ENCODE data around the gene NEU1.
"Not testable (repeated sequence)": the region's sequence is repeated elsewhere in the genome, so short reads cannot be mapped to it uniquely, and the experiment has no call there.

NEU1 gene

DNA sequence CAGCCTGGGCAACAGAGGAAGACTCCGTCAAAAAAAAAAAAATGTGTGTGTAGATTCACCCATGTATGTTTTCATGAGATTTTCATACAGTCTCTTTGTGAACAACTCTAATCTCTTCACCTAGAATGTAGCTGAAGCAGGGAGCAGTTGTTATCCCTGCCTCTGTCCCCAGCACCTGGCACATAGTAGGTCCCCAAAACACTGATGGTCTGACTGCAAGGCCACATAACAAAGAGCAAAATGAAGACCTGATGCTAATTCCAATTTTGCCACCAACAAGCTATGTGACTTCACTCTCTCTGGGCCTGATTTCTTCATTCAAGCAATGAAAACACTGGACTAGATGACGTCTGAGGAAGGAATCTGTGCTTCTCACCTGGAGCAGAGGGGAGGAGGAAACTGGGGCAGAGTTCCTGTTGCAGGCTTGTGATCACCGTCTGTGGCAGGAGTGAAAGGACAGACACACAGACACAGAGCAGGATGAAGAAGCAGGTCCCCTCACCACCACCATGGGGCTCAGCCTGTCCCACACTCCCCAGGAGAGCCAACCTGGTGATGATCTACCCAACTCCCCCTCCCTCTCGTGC lies 11.6 kb upstream of the NEU1 start:
- DNase-seq (ENCODE audit: low spot score), result no peak

GRCh38 chr6:31871046-31871659 lies 8.5 kb upstream of the NEU1 start:
- no peak for DNase-seq (ENCODE audit: low spot score)

DNA sequence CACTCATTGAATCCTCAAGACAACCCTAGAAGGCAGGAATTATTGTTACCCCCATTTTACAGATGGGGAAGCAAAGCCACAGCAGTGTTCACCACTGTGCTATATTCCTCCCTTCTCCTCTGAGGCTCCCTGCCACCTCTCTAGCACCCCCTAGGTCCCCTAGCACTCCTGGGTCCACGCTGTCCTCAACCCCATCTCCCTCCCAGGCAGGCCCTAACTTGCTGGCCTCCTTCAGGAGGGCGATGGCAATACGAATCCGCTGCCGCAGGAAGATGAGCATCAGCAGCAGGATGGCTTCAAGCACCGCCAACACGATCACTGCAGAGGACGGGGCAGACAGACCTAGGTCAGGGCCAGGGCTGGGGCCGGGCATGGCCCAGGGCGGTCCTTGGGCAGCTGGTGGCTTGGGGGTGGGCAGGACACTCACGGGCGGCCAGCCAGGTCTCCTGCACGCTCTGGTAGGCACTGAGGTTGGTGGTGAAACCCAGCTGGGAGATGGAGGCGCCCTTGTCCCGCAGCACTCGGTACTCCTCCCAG lies 7.8 kb upstream of the NEU1 start:
- DNase-seq (ENCODE audit: low spot score), result no peak

DNA sequence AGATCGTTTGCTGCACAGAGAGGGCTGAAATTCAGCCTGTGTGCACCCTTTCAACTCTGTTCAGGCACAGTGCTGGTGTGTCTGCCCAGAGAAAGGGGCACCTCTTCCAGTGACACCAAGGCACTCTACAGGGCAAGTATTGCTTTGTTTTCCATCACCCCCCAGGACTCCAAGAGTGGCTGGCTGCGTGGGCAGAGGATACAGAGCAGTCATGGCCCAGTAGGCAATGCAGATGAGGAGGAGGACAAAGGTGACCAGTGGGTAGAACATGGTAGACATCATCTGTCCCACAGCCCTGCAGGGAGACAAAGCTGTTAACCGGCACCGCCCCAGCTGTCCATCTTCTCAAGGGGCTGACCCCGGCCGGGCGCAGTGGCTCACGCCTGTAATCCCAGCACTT lies 6.7 kb upstream of the NEU1 start:
- no peak for DNase-seq (ENCODE audit: low spot score)

GRCh38 chr6:31868658-31868971 lies 6.0 kb upstream of the NEU1 start:
- not testable (repeated sequence) for DNase-seq (ENCODE audit: low spot score)

- DNase-seq (ENCODE audit: low spot score), result no peak
These were observed 2.8 kb upstream of the NEU1 start for GRCh38 chr6:31865205-31866118.

GRCh38 chr6:31864818-31865204 lies 2.2 kb upstream of the NEU1 start:
- DNase-seq (ENCODE audit: low spot score), result no peak

DNA sequence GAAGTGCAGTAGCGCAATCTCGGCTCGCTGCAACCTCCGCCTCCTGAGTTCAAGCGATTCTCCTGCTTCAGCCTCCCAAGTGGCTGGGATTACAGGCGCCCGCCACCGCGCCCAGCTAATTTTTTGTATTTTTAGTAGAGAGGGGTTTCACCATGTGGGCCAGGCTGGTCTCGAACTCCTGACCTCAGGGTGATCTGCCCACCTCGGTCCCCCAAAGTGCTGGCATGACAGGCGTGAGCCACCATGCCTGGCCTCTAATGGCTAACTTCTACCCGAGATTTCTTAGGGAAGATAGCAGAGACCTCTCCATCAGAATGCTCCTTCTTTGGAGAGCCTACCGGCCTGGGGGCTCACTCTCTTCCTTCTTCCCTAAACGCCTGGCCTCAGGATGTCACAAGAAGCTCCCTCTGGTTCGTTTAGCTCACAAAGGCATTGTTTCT lies 1.5 kb upstream of the NEU1 start:
- not testable (repeated sequence) for DNase-seq (ENCODE audit: low spot score)

GRCh38 chr6:31861919-31862343 lies 690 bp downstream of the NEU1 start:
- DNase-seq (ENCODE audit: low spot score), result no peak

- no peak for DNase-seq (ENCODE audit: low spot score)
These were observed 1.5 kb downstream of the NEU1 start for GRCh38 chr6:31861150-31861549.

GRCh38 chr6:31860349-31860748 lies 2.3 kb downstream of the NEU1 start:
- no peak for DNase-seq (ENCODE audit: low spot score)

DNA sequence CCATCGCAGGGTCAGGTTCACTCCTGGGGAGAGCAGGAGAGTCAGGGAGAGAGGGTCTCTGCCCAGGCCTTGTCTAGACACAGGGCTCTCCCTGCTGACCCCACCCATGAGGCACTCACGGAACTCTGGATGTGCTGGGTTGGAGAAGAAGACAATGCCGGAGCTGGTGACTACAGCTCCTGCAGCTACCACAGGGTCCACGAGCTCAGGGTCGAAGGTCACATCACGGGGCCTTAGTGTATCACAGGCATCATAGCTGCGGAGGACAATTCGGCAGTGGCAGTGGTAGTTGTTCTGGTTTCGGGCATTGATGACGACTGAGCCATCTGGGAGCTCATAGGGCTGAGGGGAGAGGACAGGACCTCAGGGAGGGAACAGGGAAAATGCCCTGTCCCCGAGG lies 2.7 kb downstream of the NEU1 start:
- no peak for DNase-seq (ENCODE audit: low spot score)

DNA sequence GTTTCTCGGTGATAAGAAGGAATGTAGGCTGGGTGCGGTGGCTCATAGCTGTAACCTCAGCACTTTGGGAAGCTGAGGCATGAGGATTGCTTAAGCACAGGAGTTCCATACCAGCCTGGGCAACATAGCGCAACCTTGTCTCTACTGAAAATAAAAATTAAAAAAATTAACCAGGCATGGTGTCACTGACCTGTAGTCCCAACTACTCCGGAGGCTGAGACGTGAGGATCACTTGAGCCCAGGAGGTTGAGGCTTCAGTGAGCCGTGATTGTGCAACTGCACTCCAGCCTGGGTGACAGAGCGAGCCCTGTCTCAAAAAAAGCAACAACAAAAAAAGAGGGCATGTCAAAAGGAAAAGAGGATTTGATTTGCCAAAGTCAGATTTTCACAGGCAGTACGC lies 3.9 kb downstream of the NEU1 start:
- DNase-seq (ENCODE audit: low spot score), result no peak

- DNase-seq (ENCODE audit: low spot score), result not testable (repeated sequence)
These were observed 4.8 kb downstream of the NEU1 start for GRCh38 chr6:31857774-31858173.

DNA sequence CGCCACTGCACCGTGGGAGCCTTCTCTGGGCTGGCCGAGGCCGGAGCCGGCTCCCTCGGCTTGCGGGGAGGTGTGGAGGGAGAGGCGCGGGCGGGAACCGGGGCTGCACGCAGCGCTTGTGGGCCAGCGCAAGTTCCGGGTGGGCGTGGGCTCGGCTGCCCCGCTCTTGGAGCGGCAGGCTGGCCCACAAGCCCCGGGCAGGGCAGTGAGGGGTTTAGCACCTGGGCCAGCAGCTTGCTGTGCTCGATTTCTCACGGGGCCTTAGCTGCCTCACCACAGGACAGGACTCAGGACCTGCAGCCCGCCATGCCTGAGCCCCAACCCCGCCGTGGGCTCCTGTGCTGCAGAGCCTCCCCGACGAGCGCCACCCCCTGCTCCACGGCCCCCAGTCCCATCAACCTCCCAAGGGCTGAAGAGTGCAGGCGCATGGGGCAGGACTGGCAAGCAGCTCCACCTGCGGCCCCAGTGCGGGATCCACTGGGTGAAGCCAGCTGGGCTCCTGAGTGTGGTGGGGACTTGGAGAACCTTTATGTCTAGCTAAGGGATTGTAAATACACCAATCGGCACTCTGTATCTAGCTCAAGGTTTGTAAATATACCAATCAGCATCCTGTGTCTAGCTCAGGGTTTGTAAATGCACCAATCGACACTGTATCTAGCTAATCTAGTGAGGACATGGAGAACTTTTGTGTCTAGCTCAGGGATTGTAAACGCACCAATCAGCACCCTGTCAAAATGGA lies 10.5 kb downstream of the NEU1 start:
- DNase-seq (ENCODE audit: low spot score), result not testable (repeated sequence)

DNA sequence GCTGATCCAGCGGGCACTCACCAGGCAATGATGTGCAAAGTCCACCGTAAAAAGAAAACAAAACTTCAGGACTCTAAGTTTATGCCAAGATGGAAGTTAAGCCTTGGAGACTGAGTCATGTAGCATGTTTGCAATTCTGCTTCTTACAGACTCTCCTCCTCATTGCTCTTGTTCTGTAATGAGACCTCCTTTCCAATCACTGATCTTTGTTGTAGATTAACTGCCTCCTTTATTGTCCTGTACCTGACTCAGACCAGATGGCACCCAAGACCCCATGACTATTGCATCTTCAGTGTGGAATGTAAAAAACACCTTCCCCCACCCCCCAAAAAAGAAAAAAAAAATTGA lies 11.2 kb downstream of the NEU1 start:
- no peak for DNase-seq (ENCODE audit: low spot score)

DNA sequence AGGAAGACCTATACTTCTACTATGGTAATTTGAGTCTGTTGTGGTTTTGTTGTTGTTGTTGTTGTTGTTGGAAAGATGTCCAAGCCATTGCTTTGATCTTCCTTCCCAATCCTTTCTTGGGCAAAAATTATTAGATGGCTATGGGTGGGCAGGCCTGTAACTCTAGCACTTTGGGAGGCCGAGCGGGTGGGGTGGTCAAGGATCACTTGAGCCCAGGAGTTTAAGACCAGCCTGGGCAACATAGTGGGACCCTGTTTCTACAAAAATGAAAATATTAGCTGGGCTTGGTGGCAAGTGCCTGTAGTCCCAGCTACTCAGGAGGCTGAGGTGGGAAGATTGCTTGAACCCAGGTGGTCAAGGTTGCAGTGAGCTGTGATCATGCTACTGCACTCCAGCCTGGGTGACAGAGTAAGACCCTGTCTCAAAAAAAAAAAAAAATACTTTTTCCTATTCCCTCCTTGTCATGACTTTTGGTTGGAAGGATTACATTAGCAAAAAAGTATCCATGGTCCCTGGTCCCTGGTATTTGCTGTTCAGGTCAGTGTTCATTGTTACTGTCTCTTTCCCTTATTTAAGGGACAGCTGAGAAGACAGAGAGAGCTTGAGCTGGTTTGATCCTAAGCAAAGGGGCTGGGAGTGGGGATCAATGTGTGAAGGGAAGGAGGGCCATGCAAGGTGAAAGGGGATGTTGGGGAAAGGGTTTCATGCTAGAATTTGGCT lies 11.7 kb downstream of the NEU1 start:
- DNase-seq (ENCODE audit: low spot score), result no peak

GRCh38 chr6:31847276-31847978 lies 15.2 kb downstream of the NEU1 start:
- DNase-seq (ENCODE audit: low spot score), result no peak

DNA sequence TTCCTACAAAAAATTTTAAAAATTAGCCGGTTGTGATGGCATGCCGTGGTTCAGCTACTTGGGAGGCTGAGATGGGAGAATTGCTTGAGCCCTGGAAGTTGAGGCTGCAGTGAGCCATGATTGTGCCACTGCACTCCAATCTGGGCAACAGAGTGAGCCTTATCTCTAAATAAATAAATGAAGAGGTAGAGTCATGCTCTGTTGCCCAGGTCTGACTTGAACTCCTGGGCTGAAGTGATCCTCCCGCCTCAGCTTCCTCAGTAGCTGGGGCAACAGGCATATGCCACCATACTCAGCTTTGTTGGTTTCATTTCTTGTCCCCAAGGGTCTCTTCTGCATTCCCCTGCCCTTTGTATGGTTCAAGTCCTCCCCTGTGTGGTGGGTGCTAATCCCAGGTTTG lies 18.1 kb downstream of the NEU1 start:
- DNase-seq (ENCODE audit: low spot score), result no peak

- no peak for DNase-seq (ENCODE audit: low spot score)
These were observed 20.6 kb downstream of the NEU1 start for GRCh38 chr6:31842053-31842452.

DNA sequence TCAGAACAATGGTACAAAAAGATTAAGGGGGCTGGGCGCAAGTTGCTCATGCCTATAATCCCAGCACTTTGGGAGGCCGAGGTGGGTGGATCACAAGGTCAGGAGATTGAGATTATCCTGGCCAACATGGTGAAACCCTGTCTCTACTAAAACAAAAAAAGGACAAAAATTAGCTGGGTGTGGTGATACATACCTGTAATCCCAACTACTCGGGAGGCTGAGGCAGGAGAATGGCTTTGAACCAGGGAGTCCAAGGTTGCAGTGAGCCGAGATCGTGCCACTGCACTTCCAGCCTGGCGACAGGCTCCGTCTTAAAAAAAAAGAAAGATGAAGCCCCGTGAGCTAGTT lies 22.9 kb downstream of the NEU1 start:
- not testable (repeated sequence) for DNase-seq (ENCODE audit: low spot score)
